ENCODE measurements around the gene ADCY10. TPM values are rescaled to one million over a fixed set of nuclear protein-coding genes. Genes with fewer than 3 reads are reported as not detected.
A peak's percentile ranks its signal among the peaks of the same experiment; 100 is the strongest.

Gene ADCY10
- total and polyA plus RNA-seq, 2 of the 4 experiments (the other 2 are of a cell fraction), result under 0.01 to 0.03 TPM

DNA sequence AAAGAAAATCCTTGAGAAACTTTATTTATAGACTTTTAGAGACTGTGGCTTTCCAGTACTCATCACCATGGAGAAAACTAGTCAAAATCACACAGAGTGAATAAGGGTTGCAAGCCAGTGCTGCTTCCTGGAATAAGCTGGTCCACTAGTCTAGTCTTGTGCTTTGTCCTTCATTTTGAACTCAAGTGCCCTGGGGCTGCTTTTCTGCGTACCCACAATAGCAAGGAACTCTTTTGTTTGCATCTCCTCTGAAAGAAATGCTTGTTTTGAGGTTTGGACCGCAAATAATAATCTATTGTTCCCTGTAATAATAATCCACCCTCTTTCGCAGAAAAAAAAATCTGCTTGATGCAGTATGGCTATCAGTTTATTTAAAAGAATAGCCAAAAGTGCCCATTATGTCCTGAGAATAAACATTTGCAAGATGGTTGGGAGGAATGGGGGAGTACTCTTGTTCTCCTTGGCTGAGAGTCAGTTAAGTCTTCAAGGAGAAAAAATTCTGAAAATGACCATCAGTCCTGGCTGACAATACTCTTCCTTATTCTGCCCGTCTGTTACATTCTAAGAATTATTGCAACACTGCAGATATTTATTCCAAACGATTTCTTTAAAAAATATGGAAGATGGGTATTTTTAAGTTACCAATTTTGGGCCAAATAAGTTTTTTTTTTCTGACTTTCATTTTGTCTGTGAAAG lies 150.3 kb downstream of the ADCY10 start:
- no peaks in the 10 kb centered on the region for H3K27me3 ChIP-seq (ENCODE audit: control insufficient read depth, insufficient read depth, low read length)
- H3K18ac ChIP-seq (ENCODE audit: low read depth, low read length), result no peak overlapping the region
- H3K23ac ChIP-seq (ENCODE audit: low read depth, low read length), result no peak overlapping the region
- BruUV-seq (replicated peaks), result no TSS peak
- TF ChIP-seq POLR2A (IDR thresholded peaks at IDR 0.05; ENCODE audit: low read depth, low read length) (no peak), CEBPB (IDR thresholded peaks at IDR 0.05; ENCODE audit: low read depth, low read length) (peak; percentile 44; the same call in 1 of the 2 replicates)
- no peak overlapping the region for H3K9ac ChIP-seq (ENCODE audit: low read depth, low read length)
- H3K4ac ChIP-seq (ENCODE audit: low read depth, low read length), result no peak overlapping the region
- H4K91ac ChIP-seq (ENCODE audit: insufficient read depth, low read depth, low read length), result no peak overlapping the region
- no peak overlapping the region for H4K8ac ChIP-seq (ENCODE audit: low read depth in 2 of 2, low read length in 2 of 2)
- peaks cover 10% of the 10 kb centered on the region for H3K36me3 ChIP-seq (ENCODE audit: control insufficient read depth, insufficient read depth, low read length)
- H3K4me2 ChIP-seq (ENCODE audit: low read depth, low read length), result no peak overlapping the region
- no peak overlapping the region for H3K14ac ChIP-seq (replicated peaks; ENCODE audit: low read depth, low read length)
- ChIA-PET POLR2A (ENCODE audit: unreplicated experiment) (no interaction called here), CTCF (no interaction called here)
- no CpG with 5 or more reads among the region's 5 CpGs for WGBS, 2 experiments (ENCODE audit: extremely low coverage in 2 of 2, insufficient read length in 1 of 2)
- no peak for ATAC-seq (ENCODE audit: low read depth)
- H3K27ac ChIP-seq (ENCODE audit: insufficient read depth, low read length), result no peak overlapping the region
- H3K4me1 ChIP-seq (ENCODE audit: control insufficient read depth, insufficient read depth, low read length), result peaks cover 7% of the 10 kb centered on the region
- dilution Hi-C loops (cut with HindIII; ENCODE audit: low sequenced_read_pairs, unreplicated experiment) (no loop called here), intact Hi-C loops (cut with micrococcal nuclease) (no loop called here), in situ Hi-C loops (cut with MboI; ENCODE audit: low sequenced_read_pairs) (no loop called here)
- H2BK5ac ChIP-seq (ENCODE audit: low read depth, low read length, poor library complexity, severe bottlenecking), result no peak overlapping the region
- no peak overlapping the region for H2BK120ac ChIP-seq (ENCODE audit: low read depth, low read length)
- H3K4me3 ChIP-seq (ENCODE audit: insufficient read depth, low read depth, low read length), result no peak overlapping the region
- no peak for DNase-seq
- no peak overlapping the region for H2AFZ ChIP-seq (replicated peaks; ENCODE audit: low read length, poor library complexity)
- peaks cover 38 to 81% of the 10 kb centered on the region in 2 experiments for H3K79me1 ChIP-seq (ENCODE audit: low read depth in 1 of 2, low read length in 2 of 2)
- peaks cover 63% of the 10 kb centered on the region for H4K20me1 ChIP-seq (ENCODE audit: insufficient read depth, low read length)
- H2AK5ac ChIP-seq (ENCODE audit: low read depth, low read length), result no peak overlapping the region
- no peak overlapping the region for H2BK20ac ChIP-seq (ENCODE audit: low read depth, low read length)
- H3K9me1 ChIP-seq (ENCODE audit: insufficient read depth, low read length), result peaks cover 6% of the 10 kb centered on the region
- no peaks in the 10 kb centered on the region for H3K9me3 ChIP-seq (ENCODE audit: control insufficient read depth, insufficient read depth, low read length)
- H3K56ac ChIP-seq (ENCODE audit: extremely low read depth, insufficient read depth, low read length), result no peak overlapping the region
- no peak overlapping the region for H2AK9ac ChIP-seq (replicated peaks; ENCODE audit: low read depth, low read length, poor library complexity)
- no peak overlapping the region for H2BK15ac ChIP-seq (ENCODE audit: low read depth, low read length)
- H4K5ac ChIP-seq (ENCODE audit: low read depth, low read length), result no peak overlapping the region

Measured in IMR-90 (cell line).